CD14-positive monocyte (primary cell): ENCODE results near the gene SEPTIN5. TPM values are rescaled to one million over a fixed set of nuclear protein-coding genes. Genes with fewer than 3 reads are reported as not detected.

Experiments used
- DNase-seq, 3 donors: peaks; one replicate each; pipeline ENCODE4 v3.0.0-alpha.2; 2011 to 2022
- H2AFZ ChIP-seq: 2 replicates; pipeline ENCODE4 v1.6.0; 2012; ENCODE audit warnings: mild to moderate bottlenecking, low read depth, low read length, inconsistent platforms; ENCODE audit not compliant: insufficient read depth, poor library complexity, severe bottlenecking
- H3K27ac ChIP-seq, 2 donors: 1 replicate in 1 of 2; 2 replicates in 1 of 2; pipeline ENCODE4 v1.5.1; 2012 to 2013; ENCODE audit warnings: low read length in 2 of 2, control low read depth in 1 of 2, inconsistent platforms in 1 of 2, low read depth in 1 of 2, mild to moderate bottlenecking in 1 of 2
- H3K27me3 ChIP-seq, 2 donors: one replicate each; pipeline versions ENCODE4 v1.6.0 to v1.6.1; 2011 to 2013; ENCODE audit warnings: low read length in 2 of 2; ENCODE audit not compliant: control insufficient read depth in 2 of 2, insufficient read depth in 2 of 2
- H3K36me3 ChIP-seq, 2 donors: replicated peaks in 1 of 2; 1 replicate in 1 of 2; 2 replicates in 1 of 2; pipeline versions ENCODE4 v1.5.1 to v1.6.1; 2012 to 2013; ENCODE audit warnings: low read length in 2 of 2, control low read depth in 1 of 2, inconsistent platforms in 1 of 2, mild to moderate bottlenecking in 1 of 2; ENCODE audit not compliant: insufficient read depth in 2 of 2, control insufficient read depth in 1 of 2
- H3K4me1 ChIP-seq, 2 donors: 1 replicate in 1 of 2; 2 replicates in 1 of 2; pipeline versions ENCODE4 v1.5.1 to v1.6.1; 2012 to 2013; ENCODE audit warnings: low read length in 2 of 2, control low read depth in 1 of 2, inconsistent platforms in 1 of 2, mild to moderate bottlenecking in 1 of 2, moderate library complexity in 1 of 2; ENCODE audit not compliant: insufficient read depth in 2 of 2, control insufficient read depth in 1 of 2
- H3K4me2 ChIP-seq: replicated peaks from 2 replicates; pipeline ENCODE3; 2012; ENCODE audit warnings: low read length, moderate library complexity, mild to moderate bottlenecking; ENCODE audit not compliant: poor library complexity, severe bottlenecking; ENCODE audit errors: extremely low read depth
- H3K4me3 ChIP-seq, 3 experiments: fragments of 200-600 bp in 1 of 3; sonication (generic) in 1 of 3; replicated peaks in 1 of 3; 1 replicate in 2 of 3; 2 replicates in 1 of 3; pipeline ENCODE4 v1.5.1; 2011 to 2013; ENCODE audit warnings: low read length in 3 of 3, mild to moderate bottlenecking in 3 of 3, control low read depth in 2 of 3, low read depth in 2 of 3, inconsistent platforms in 1 of 3, moderate library complexity in 1 of 3
- H3K79me2 ChIP-seq: 2 replicates; pipeline ENCODE4 v1.6.0; 2012; ENCODE audit warnings: mild to moderate bottlenecking, control low read depth, inconsistent platforms, low read length, moderate library complexity; ENCODE audit not compliant: insufficient read depth
- H3K9ac ChIP-seq: 2 replicates; pipeline ENCODE4 v1.6.0; 2017; ENCODE audit warnings: low read length, mild to moderate bottlenecking; ENCODE audit not compliant: insufficient read depth, poor library complexity, severe bottlenecking
- H3K9me3 ChIP-seq, 2 donors: replicated peaks in 1 of 2; 1 replicate in 1 of 2; 2 replicates in 1 of 2; pipeline versions ENCODE4 v1.5.1 to v1.6.1; 2012 to 2013; ENCODE audit warnings: low read length in 2 of 2, control low read depth in 1 of 2; ENCODE audit not compliant: control insufficient read depth in 1 of 2, insufficient read depth in 1 of 2
- H4K20me1 ChIP-seq: 2 replicates; pipeline ENCODE4 v1.6.0; 2012; ENCODE audit warnings: mild to moderate bottlenecking, low read length, control low read depth, moderate library complexity; ENCODE audit not compliant: insufficient read depth
- H3K27ac Mint-ChIP-seq, 7 donors: one replicate each; pipeline ENCODE4 v1.8.0; 2020; ENCODE audit warnings: mild to moderate bottlenecking in 7 of 7, mixed read lengths in 7 of 7, moderate library complexity in 6 of 7, inconsistent platforms in 2 of 7
- H3K27me3 Mint-ChIP-seq, 3 donors: one replicate each; pipeline ENCODE4 v1.8.0; 2021 to 2022; ENCODE audit warnings: low read depth in 3 of 3, mild to moderate bottlenecking in 3 of 3, mixed read lengths in 3 of 3, moderate library complexity in 3 of 3, inconsistent platforms in 1 of 3
- H3K36me3 Mint-ChIP-seq, 2 donors: one replicate each; pipeline ENCODE4 v1.8.0; 2020; ENCODE audit warnings: mixed read lengths in 2 of 2, inconsistent platforms in 1 of 2, mild to moderate bottlenecking in 1 of 2
- H3K4me1 Mint-ChIP-seq: one replicate; pipeline ENCODE4 v1.8.0; 2020; ENCODE audit warnings: mild to moderate bottlenecking, mixed read lengths
- H3K4me3 Mint-ChIP-seq, 2 donors: one replicate each; pipeline ENCODE4 v1.8.0; 2020; ENCODE audit warnings: mild to moderate bottlenecking in 2 of 2, mixed read lengths in 2 of 2, moderate library complexity in 1 of 2
- H3K9me3 Mint-ChIP-seq, 7 donors: one replicate each; pipeline ENCODE4 v1.8.0; 2020 to 2022; ENCODE audit warnings: mixed read lengths in 7 of 7, mild to moderate bottlenecking in 6 of 7, moderate library complexity in 6 of 7, inconsistent platforms in 2 of 7
- CTCF ChIP-seq: fragments of 200-600 bp; IDR thresholded peaks from one replicate; pipeline ENCODE4 v1.8.0; 2022; ENCODE audit warnings: antibody characterized with exemption, mild to moderate bottlenecking
- WGBS: methylation state at CpG from one replicate; pipeline ENCODE4 v1.1.5; 2013; ENCODE audit warnings: missing lambda C conversion rate; ENCODE audit not compliant: insufficient coverage; 5-methylcytosine and 5-hydroxymethylcytosine counted together
- intact Hi-C, 2 donors: fragments of 100-400 bp; cut with micrococcal nuclease; formaldehyde crosslinking; loops; one replicate each; pipeline versions ENCODE4 v1.15.0 to v1.15.1; 2023
- polyA plus RNA-seq, 3 donors: library from polyadenylated mRNA; depleted of rRNA in 1 of 3; unstranded in 2 of 3; stranded (reverse) in 1 of 3; fragments of 300-500 nt in 2 of 3; fragments of >200 nt in 1 of 3; fragmentation: Illumina TruSeq in 2 of 3; gene quantifications; 1 replicate in 2 of 3; 2 replicates in 1 of 3; pipeline ENCODE4 v1.2.3, GENCODE V29; 2012 to 2021

The SEPTIN5 gene
- polyA plus RNA-seq, 3 donors = 0.50 to 0.64 TPM; not detected in 1

GRCh38 chr22:19700790-19701419 is 13.4 kb upstream of the SEPTIN5 start:
- Histone ChIP-seq H3K9me3 (no peaks in the 10 kb centered on the region), H3K4me2 (no peak overlapping the region), H3K79me2 (no peaks in the 10 kb centered on the region), H4K20me1 (no peaks in the 10 kb centered on the region), H3K4me1 (no peaks in the 10 kb centered on the region), H3K27me3 (no peaks in the 10 kb centered on the region), H3K36me3 (no peaks in the 10 kb centered on the region), H3K4me3 (no peak overlapping the region), H2AFZ (no peak overlapping the region), H3K9ac (no peak overlapping the region), H3K27ac (no peak overlapping the region)
- peak overlapping the region in 1 of 7 donors; percentile 83 for H3K27ac Mint-ChIP-seq
- WGBS = 100% methylated on average over 1 of the region's 6 CpGs
- H3K9me3 Mint-ChIP-seq = peaks cover 0 to 2% (median 0%) of the 10 kb centered on the region in 7 donors
- no peak for TF ChIP-seq CTCF
- H3K36me3 Mint-ChIP-seq = no peaks in the 10 kb centered on the region
- intact Hi-C loops = no loop called here
- DNase-seq = no peak
- H3K4me1 Mint-ChIP-seq = peaks cover 3% of the 10 kb centered on the region
- H3K27me3 Mint-ChIP-seq = peaks cover 0 to 2% (median 2%) of the 10 kb centered on the region in 3 donors
- H3K4me3 Mint-ChIP-seq = no peak overlapping the region

- peaks cover 0 to 2% (median 2%) of the 10 kb centered on the region in 3 donors for H3K27me3 Mint-ChIP-seq
- Histone ChIP-seq H3K79me2 (no peaks in the 10 kb centered on the region), H3K4me2 (no peak overlapping the region), H3K9me3 (no peaks in the 10 kb centered on the region), H3K27ac (no peak overlapping the region), H2AFZ (no peak overlapping the region), H3K27me3 (no peaks in the 10 kb centered on the region), H3K36me3 (no peaks in the 10 kb centered on the region), H4K20me1 (no peaks in the 10 kb centered on the region), H3K9ac (no peak overlapping the region), H3K4me3 (no peak overlapping the region), H3K4me1 (peaks cover 0 to under 1% of the 10 kb centered on the region in 2 donors)
- H3K4me1 Mint-ChIP-seq = peaks cover 3% of the 10 kb centered on the region
- no peak overlapping the region for H3K4me3 Mint-ChIP-seq
- intact Hi-C loops = no loop called here
- no peak for TF ChIP-seq CTCF
- H3K36me3 Mint-ChIP-seq = no peaks in the 10 kb centered on the region
- no peak overlapping the region for H3K27ac Mint-ChIP-seq
- 95% methylated on average over 4 of the region's 10 CpGs for WGBS
- no peak for DNase-seq
- H3K9me3 Mint-ChIP-seq = peaks cover 0 to 2% (median 0%) of the 10 kb centered on the region in 7 donors
Measured at GRCh38 chr22:19701420-19702145, 12.7 kb upstream of the SEPTIN5 start.
